Ovary (tissue), 9 donors: ENCODE results near the gene NPW. TPM values are rescaled to one million over a fixed set of nuclear protein-coding genes. Genes with fewer than 3 reads are reported as not detected.

Experiments used
- DNase-seq, 5 donors: peaks; one replicate each; pipeline ENCODE4 v3.0.0-alpha.2; 2019 to 2020
- H3K27ac ChIP-seq, 2 donors: fragments of 200-600 bp; one replicate each; pipeline versions ENCODE4 v1.5.1 to v1.8.0; 2019 to 2022
- H3K27me3 ChIP-seq: fragments of 200-600 bp; one replicate; pipeline ENCODE4 v1.8.0; 2022
- H3K36me3 ChIP-seq: fragments of 200-600 bp; sonication (generic); one replicate; pipeline ENCODE4 v1.5.1; 2019
- H3K4me1 ChIP-seq: one replicate; pipeline ENCODE4 v1.8.1; 2013; ENCODE audit warnings: mild to moderate bottlenecking, moderate library complexity; ENCODE audit not compliant: insufficient read depth
- H3K4me3 ChIP-seq: fragments of 200-600 bp; sonication (generic); one replicate; pipeline ENCODE4 v1.5.1; 2017
- H3K9me3 ChIP-seq, 2 donors: fragments of 200-600 bp in 1 of 2; sonication (generic) in 1 of 2; one replicate each; pipeline versions ENCODE4 v1.5.1 to v1.8.1; 2013 to 2019; ENCODE audit warnings: mild to moderate bottlenecking in 1 of 2, moderate library complexity in 1 of 2
- EP300 ChIP-seq: sonication (generic); formaldehyde crosslinking; IDR thresholded peaks from one replicate; pipeline ENCODE4 v1.6.1; 2017; ENCODE audit warnings: antibody characterized with exemption
- POLR2A ChIP-seq: fragments of 450-650 bp; IDR thresholded peaks from one replicate; pipeline ENCODE4 v1.6.1; 2017; ENCODE audit warnings: antibody characterized with exemption, mild to moderate bottlenecking, moderate library complexity
- WGBS, 3 donors: extraction: QIAGEN DNeasy Blood & Tissue Kit in 1 of 3; methylation state at CpG; one replicate each; pipeline versions ENCODE4 v1.1.5 to v1.1.7; 2013 to 2017; 5-methylcytosine and 5-hydroxymethylcytosine counted together
- intact Hi-C, 4 donors: fragments of 100-400 bp; cut with DNase I; formaldehyde crosslinking; loops; one replicate each; pipeline versions ENCODE4 v1.11.0 to v1.15.1; 2022 to 2023
- polyA plus RNA-seq, 2 donors: library from polyadenylated mRNA; stranded (reverse); fragments of 200-250 nt in 1 of 2; fragments of 350-450 nt in 1 of 2; fragmentation: Illumina TruSeq in 1 of 2; extraction: RNeasy Lipid Tissue Mini Kit (QIAGEN cat#74804) in 1 of 2; gene quantifications; one replicate each; pipeline ENCODE4 v1.2.3, GENCODE V29; 2013 to 2014
- total RNA-seq, 7 donors: library from RNA; depleted of rRNA in 2 of 7; stranded (reverse); fragments of >200 nt in 2 of 7; fragmentation: NEBNext Ultra II Directional in 3 of 7; extraction: Animal tissue kit (Norgen Biotek cat#: 25700) in 3 of 7; gene quantifications; one replicate each; pipeline versions ENCODE4 v1.1.0 to v1.2.4, GENCODE V29; 2016 to 2023
- TF ChIP-seq, protein P1 (sequence below), 3 donors: fragments of 450-650 bp in 2 of 3; fragments of 200-600 bp in 1 of 3; IDR thresholded peaks; one replicate each; pipeline versions ENCODE4 v1.5.1 to v1.8.0; 2016 to 2022; ENCODE audit warnings: antibody characterized with exemption in 3 of 3, mild to moderate bottlenecking in 1 of 3
- donor health status: DM: no; HTN: no; CAD: no; lungs with moderate emphysema.
- donor health status: DM: no; HTN: no; CAD: no.
- donor health status: Bipolar disorder and iron deficiency.
- donor health status: DM: yes; HTN: yes; CAD: no.
- donor health status: DM: no; HTN: no; CAD: no.
- donor health status: DM: yes; HTN: yes; CAD: no.

NPW gene
- total and polyA plus RNA-seq, 9 donors = 0.17 to 1.1 (median 0.62) TPM; not detected in 5

DNA sequence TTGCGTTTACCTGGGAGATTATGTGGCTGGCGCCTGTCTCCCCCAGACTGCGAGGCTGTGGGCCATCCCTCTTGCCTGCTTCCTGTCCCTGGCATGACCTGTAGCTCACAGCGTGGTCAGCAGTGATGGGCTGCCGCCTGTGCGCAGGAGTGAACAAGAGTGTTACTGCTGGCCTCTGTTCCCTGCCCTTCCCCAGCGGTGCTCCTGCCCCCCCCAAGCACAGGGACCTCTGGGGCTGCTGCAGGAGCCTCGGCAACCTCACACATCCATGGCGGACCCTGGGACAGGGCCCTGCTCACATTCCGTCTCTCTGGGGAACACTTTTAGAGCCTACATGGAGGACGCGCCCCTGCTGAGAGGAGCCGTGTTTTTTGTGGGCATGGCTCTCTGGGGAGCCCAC lies 38.8 kb downstream of the NPW start:
- WGBS, 3 donors = 78 to 85% (median 83%) methylated on average over 13 of the region's 13 CpGs
- intact Hi-C loops = no loop called here
- no peaks in the 10 kb centered on the region for H3K27me3 ChIP-seq
- no peaks in the 10 kb centered on the region for H3K9me3 ChIP-seq
- H3K4me1 ChIP-seq = no peaks in the 10 kb centered on the region
- H3K4me3 ChIP-seq = no peak overlapping the region
- no peaks in the 10 kb centered on the region for H3K36me3 ChIP-seq
- no peak for DNase-seq
- no peak for TF ChIP-seq POLR2A
- TF ChIP-seq, protein P1, sequence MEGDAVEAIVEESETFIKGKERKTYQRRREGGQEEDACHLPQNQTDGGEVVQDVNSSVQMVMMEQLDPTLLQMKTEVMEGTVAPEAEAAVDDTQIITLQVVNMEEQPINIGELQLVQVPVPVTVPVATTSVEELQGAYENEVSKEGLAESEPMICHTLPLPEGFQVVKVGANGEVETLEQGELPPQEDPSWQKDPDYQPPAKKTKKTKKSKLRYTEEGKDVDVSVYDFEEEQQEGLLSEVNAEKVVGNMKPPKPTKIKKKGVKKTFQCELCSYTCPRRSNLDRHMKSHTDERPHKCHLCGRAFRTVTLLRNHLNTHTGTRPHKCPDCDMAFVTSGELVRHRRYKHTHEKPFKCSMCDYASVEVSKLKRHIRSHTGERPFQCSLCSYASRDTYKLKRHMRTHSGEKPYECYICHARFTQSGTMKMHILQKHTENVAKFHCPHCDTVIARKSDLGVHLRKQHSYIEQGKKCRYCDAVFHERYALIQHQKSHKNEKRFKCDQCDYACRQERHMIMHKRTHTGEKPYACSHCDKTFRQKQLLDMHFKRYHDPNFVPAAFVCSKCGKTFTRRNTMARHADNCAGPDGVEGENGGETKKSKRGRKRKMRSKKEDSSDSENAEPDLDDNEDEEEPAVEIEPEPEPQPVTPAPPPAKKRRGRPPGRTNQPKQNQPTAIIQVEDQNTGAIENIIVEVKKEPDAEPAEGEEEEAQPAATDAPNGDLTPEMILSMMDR (IDR thresholded peaks at IDR 0.05) = no peak
- no peak for TF ChIP-seq EP300
- H3K27ac ChIP-seq = no peak overlapping the region

DNA sequence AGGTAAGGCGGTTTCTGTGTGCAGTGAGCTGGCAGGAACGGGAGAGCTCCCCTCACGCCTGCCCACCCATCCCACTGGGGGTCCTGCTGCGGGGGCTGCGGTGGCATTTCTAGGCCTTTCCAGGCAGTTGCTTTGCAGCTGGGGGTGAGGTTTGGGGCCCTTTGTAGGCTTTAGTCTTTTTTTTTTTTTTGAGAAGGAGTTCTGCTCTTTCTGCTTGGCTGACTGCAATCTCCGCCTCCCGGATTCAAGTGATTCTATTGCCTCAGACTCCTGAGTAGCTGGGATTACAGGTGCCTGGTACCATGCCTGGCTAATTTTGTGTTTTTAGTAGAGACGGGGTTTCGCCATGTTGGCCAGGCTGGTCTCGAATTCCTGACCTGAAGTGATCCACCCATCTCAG lies 39.3 kb downstream of the NPW start:
- TF ChIP-seq POLR2A = no peak
- TF ChIP-seq, protein P1 (IDR thresholded peaks at IDR 0.05) = no peak
- no peak for TF ChIP-seq EP300
- H3K27ac ChIP-seq = no peak overlapping the region
- no peak for DNase-seq
- H3K36me3 ChIP-seq = no peaks in the 10 kb centered on the region
- intact Hi-C loops = no loop called here
- H3K9me3 ChIP-seq = no peaks in the 10 kb centered on the region
- H3K27me3 ChIP-seq = no peaks in the 10 kb centered on the region
- 93% methylated on average over 10 of the region's 10 CpGs for WGBS, 3 donors
- no peak overlapping the region for H3K4me3 ChIP-seq
- H3K4me1 ChIP-seq = no peaks in the 10 kb centered on the region

DNA sequence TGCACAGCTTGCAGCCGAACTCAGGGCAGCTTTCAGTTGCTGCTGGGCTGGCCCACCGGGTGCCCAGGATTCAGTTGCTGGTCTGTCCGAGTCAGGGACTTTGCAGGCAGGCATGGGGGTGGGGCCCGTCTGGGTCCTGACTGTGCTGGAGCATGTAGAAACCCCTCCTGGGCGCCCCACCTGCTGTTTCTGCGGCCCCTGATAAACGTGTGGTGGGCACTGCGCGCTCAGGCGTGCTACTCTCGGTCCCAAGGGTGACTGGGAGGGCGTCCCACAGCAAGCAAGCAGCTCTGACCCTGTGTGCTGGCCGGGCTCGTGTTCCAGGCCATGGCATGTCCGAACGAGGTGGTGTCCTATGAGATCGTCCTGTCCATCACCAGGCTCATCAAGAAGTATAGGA lies 40.8 kb downstream of the NPW start:
- TF ChIP-seq POLR2A = no peak
- TF ChIP-seq EP300 = no peak
- TF ChIP-seq, protein P1 (IDR thresholded peaks at IDR 0.05) = no peak
- intact Hi-C loops = no loop called here
- no peak overlapping the region for H3K4me3 ChIP-seq
- H3K36me3 ChIP-seq = no peaks in the 10 kb centered on the region
- H3K9me3 ChIP-seq = no peaks in the 10 kb centered on the region
- WGBS, 3 donors = 81 to 85% (median 83%) methylated on average over 15 to 17 of the region's 17 CpGs
- no peak overlapping the region for H3K27ac ChIP-seq
- DNase-seq = no peak
- no peaks in the 10 kb centered on the region for H3K4me1 ChIP-seq
- no peaks in the 10 kb centered on the region for H3K27me3 ChIP-seq

DNA sequence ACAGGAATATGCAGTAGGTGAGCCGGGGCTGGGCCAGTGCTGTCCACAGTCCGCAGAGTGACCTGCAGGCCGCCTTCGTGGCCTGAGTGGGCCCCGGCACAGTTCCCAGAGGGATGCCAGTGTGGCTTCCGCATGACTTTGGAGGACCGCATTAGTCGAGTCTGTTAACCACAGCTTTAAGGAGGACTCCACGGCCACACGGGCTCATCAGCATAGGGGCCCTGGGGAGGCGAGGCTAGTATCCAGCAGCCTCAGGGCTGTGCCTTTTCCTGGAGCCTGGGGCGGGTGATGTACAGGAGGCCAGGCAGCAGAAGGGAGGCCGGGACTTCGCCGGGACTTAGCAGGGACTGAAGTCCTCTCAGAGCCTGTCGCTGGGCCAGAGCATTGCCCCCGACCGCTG lies 41.4 kb downstream of the NPW start:
- Histone ChIP-seq H3K36me3 (no peaks in the 10 kb centered on the region), H3K27ac (no peak overlapping the region), H3K9me3 (no peaks in the 10 kb centered on the region), H3K27me3 (no peaks in the 10 kb centered on the region), H3K4me1 (no peaks in the 10 kb centered on the region), H3K4me3 (no peak overlapping the region)
- 92 to 95% (median 94%) methylated on average over 18 of the region's 18 CpGs for WGBS, 3 donors
- no peak for DNase-seq
- intact Hi-C loops = no loop called here
- TF ChIP-seq POLR2A (no peak), EP300 (no peak)
- TF ChIP-seq, protein P1 (IDR thresholded peaks at IDR 0.05) = no peak

DNA sequence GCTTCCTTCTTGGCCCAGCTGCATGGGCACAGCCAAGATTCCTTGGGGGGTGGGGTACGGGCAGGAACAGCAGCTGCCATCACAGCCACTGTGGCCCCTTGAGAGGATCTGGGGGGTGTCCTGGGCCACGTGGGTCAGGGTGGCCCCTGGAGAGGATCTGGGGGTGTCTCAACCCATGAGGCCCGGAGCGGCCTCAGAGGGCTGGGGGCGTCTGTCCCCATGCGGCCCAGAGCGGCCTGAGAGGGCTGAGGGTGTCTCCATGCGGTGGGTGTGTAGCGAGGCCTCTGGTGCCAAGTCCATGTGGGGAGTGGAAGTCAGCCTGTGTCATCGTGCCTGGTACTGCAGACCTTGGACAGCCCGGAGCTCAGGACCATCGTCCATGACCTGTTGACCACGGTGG lies 41.9 kb downstream of the NPW start:
- Histone ChIP-seq H3K27me3 (no peaks in the 10 kb centered on the region), H3K27ac (no peak overlapping the region), H3K4me1 (no peaks in the 10 kb centered on the region), H3K4me3 (no peak overlapping the region), H3K36me3 (no peaks in the 10 kb centered on the region), H3K9me3 (no peaks in the 10 kb centered on the region)
- no peak for DNase-seq
- intact Hi-C loops = no loop called here
- TF ChIP-seq EP300 = no peak
- TF ChIP-seq, protein P1 (IDR thresholded peaks at IDR 0.05) = no peak
- TF ChIP-seq POLR2A = no peak
- 84 to 91% (median 90%) methylated on average over 11 to 13 of the region's 13 CpGs for WGBS, 3 donors
